Neural progenitor cell (in vitro differentiated cells): ENCODE measurements around the gene TMEM217. TPM values are rescaled to one million over a fixed set of nuclear protein-coding genes. Genes with fewer than 3 reads are reported as not detected.
"Not testable (repeated sequence)": the region's sequence is repeated elsewhere in the genome, so short reads cannot be mapped to it uniquely, and the experiment has no call there.

Source experiments
- DNase-seq: peaks from one replicate; pipeline ENCODE4 v3.0.0-alpha.2; 2016; ENCODE audit warnings: low spot score
- H2AFZ ChIP-seq: fragments of 200-600 bp; sonication (generic); replicated peaks from 2 replicates; pipeline ENCODE4 v1.6.1; 2016; ENCODE audit warnings: antibody characterized with exemption
- H3F3A ChIP-seq: fragments of 200-600 bp; sonication (generic); 2 replicates; pipeline ENCODE4 v1.6.1; 2016; ENCODE audit warnings: antibody characterized with exemption, low read depth
- H3K27ac ChIP-seq: fragments of 200-600 bp; sonication (generic); 2 replicates; pipeline ENCODE4 v1.5.1; 2016; ENCODE audit warnings: mild to moderate bottlenecking
- H3K27me3 ChIP-seq: fragments of 200-600 bp; sonication (generic); 2 replicates; pipeline ENCODE4 v1.6.1; 2016; ENCODE audit warnings: mild to moderate bottlenecking, moderate library complexity
- H3K36me3 ChIP-seq: fragments of 200-600 bp; sonication (generic); 2 replicates; pipeline ENCODE4 v1.5.1; 2016
- H3K4me1 ChIP-seq: fragments of 200-600 bp; sonication (generic); 2 replicates; pipeline ENCODE4 v1.6.1; 2016; ENCODE audit warnings: mixed run types
- H3K4me2 ChIP-seq: fragments of 200-600 bp; sonication (generic); 2 replicates; pipeline ENCODE4 v1.6.1; 2016
- H3K4me3 ChIP-seq: fragments of 200-600 bp; sonication (generic); 2 replicates; pipeline ENCODE4 v1.5.1; 2016
- H3K79me2 ChIP-seq: fragments of 200-600 bp; sonication (generic); 2 replicates; pipeline ENCODE4 v1.6.1; 2016; ENCODE audit warnings: low read depth
- H3K9ac ChIP-seq: fragments of 200-600 bp; sonication (generic); 2 replicates; pipeline ENCODE4 v1.6.1; 2016
- H3K9me3 ChIP-seq: fragments of 200-600 bp; sonication (generic); 2 replicates; pipeline ENCODE4 v1.5.1; 2016; ENCODE audit warnings: low read depth
- H4K20me1 ChIP-seq: fragments of 200-600 bp; sonication (generic); 2 replicates; pipeline ENCODE4 v1.6.1; 2016; ENCODE audit warnings: low read depth
- H3K27ac Mint-ChIP-seq: 3 replicates; pipeline ENCODE4 v1.8.0; 2021; ENCODE audit warnings: mixed read lengths
- H3K27me3 Mint-ChIP-seq: 2 replicates; pipeline ENCODE4 v1.8.0; 2022; ENCODE audit warnings: low read depth, mild to moderate bottlenecking, inconsistent platforms, moderate library complexity, mixed read lengths; ENCODE audit not compliant: insufficient read depth
- H3K36me3 Mint-ChIP-seq: 3 replicates; pipeline ENCODE4 v1.8.0; 2021; ENCODE audit warnings: mixed read lengths
- H3K4me1 Mint-ChIP-seq: 3 replicates; pipeline ENCODE4 v1.8.0; 2021; ENCODE audit warnings: mixed read lengths
- H3K4me3 Mint-ChIP-seq: 3 replicates; pipeline ENCODE4 v1.8.0; 2021; ENCODE audit warnings: mild to moderate bottlenecking, moderate library complexity, mixed read lengths
- H3K9me3 Mint-ChIP-seq: 3 replicates; pipeline ENCODE4 v1.8.0; 2020; ENCODE audit warnings: mixed read lengths
- CTCF ChIP-seq: fragments of 200-600 bp; sonication (generic); IDR thresholded peaks from 2 replicates; pipeline ENCODE4 v1.5.1; 2017; ENCODE audit warnings: antibody characterized with exemption, mild to moderate bottlenecking
- EZH2 ChIP-seq: fragments of 200-600 bp; sonication (generic); IDR thresholded peaks from 2 replicates; pipeline ENCODE4 v1.6.1; 2017; ENCODE audit warnings: antibody characterized with exemption, mild to moderate bottlenecking, moderate library complexity
- EZH2phosphoT487 ChIP-seq: fragments of 200-600 bp; sonication (generic); IDR thresholded peaks from 2 replicates; pipeline ENCODE4 v1.6.1; 2017; ENCODE audit warnings: antibody characterized with exemption
- total RNA-seq: library from RNA; depleted of rRNA; stranded (reverse); fragments of >200 nt; gene quantifications from 2 replicates; pipeline ENCODE4 v1.2.3, GENCODE V29; 2015; ENCODE audit warnings: low replicate concordance

Gene TMEM217
- total RNA-seq, 1 donor from 2014 or later: not detected

DNA sequence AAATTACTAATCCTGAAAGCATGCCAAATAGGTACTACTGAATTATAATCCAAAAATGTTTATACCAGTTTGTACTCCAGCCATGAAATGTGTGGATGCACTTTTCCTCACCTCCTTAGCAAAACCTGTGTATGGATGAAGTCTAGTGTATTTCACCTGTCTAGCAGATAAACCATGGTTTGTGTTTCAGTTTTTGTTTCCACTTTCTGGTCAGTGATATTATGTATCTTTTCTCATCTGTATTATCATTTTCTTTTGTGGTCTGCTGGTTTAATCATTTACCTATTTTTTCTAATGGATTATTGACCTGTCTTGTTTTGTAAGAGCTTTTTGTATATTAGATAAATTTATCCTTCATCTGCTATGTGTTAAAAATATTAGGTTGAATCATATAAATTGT lies 41.0 kb upstream of the TMEM217 start:
- peaks cover 4% of the 10 kb centered on the region for H4K20me1 ChIP-seq
- H3K79me2 ChIP-seq: no peaks in the 10 kb centered on the region
- H3K36me3 ChIP-seq: peaks cover 6% of the 10 kb centered on the region
- Mint-ChIP-seq H3K4me3 (no peak overlapping the region), H3K36me3 (peaks cover 25% of the 10 kb centered on the region), H3K27me3 (no peaks in the 10 kb centered on the region), H3K27ac (no peak overlapping the region), H3K9me3 (peaks cover 2% of the 10 kb centered on the region), H3K4me1 (peaks cover 8% of the 10 kb centered on the region)
- no peaks in the 10 kb centered on the region for H3K4me1 ChIP-seq
- H3K4me2 ChIP-seq: no peak overlapping the region
- no peak for DNase-seq
- H3F3A ChIP-seq: peaks cover 9% of the 10 kb centered on the region
- H3K4me3 ChIP-seq: no peak overlapping the region
- H2AFZ ChIP-seq: no peak overlapping the region
- H3K9me3 ChIP-seq: no peaks in the 10 kb centered on the region
- no peak overlapping the region for H3K9ac ChIP-seq
- TF ChIP-seq CTCF (no peak), EZH2phosphoT487 (no peak)
- no peak overlapping the region for H3K27ac ChIP-seq
- H3K27me3 ChIP-seq: no peaks in the 10 kb centered on the region

DNA sequence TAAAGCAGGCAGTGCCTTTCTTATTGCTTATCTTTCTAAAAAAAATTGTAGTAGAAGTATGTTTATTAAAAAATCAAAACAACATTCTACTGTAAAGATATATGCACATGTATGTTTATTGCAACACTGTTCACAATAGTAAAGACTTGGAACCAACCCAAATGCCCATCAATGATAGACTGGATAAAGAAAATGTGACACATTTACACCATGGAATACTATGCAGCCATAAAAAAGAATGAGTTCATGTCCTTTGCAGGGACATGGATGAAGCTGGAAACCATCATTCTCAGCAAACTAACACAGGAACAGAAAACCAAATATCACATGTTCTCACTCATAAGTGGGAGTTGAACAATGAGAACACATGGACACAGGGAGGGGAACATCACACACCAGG lies 39.7 kb upstream of the TMEM217 start:
- not testable (repeated sequence) for H3K4me3 Mint-ChIP-seq, H3K27ac ChIP-seq, H3K79me2 ChIP-seq, H3K4me1 Mint-ChIP-seq, H3K27me3 ChIP-seq, H3K27me3 Mint-ChIP-seq, H3K4me2 ChIP-seq, DNase-seq, H3K9me3 ChIP-seq, H4K20me1 ChIP-seq, H3K4me1 ChIP-seq, H3K9me3 Mint-ChIP-seq, H3K27ac Mint-ChIP-seq, H2AFZ ChIP-seq, H3K36me3 ChIP-seq, H3F3A ChIP-seq, H3K9ac ChIP-seq, H3K4me3 ChIP-seq
- H3K36me3 Mint-ChIP-seq: peaks cover 34% of the 10 kb centered on the region

- Histone ChIP-seq H3F3A (no peaks in the 10 kb centered on the region), H3K27ac (no peak overlapping the region), H3K9ac (no peak overlapping the region), H3K79me2 (no peaks in the 10 kb centered on the region), H3K27me3 (no peaks in the 10 kb centered on the region), H3K4me3 (no peak overlapping the region), H3K36me3 (peaks cover 6% of the 10 kb centered on the region), H2AFZ (no peak overlapping the region), H3K4me1 (no peaks in the 10 kb centered on the region), H4K20me1 (peaks cover 3% of the 10 kb centered on the region), H3K9me3 (no peaks in the 10 kb centered on the region), H3K4me2 (no peak overlapping the region)
- Mint-ChIP-seq H3K27me3 (peaks cover 8% of the 10 kb centered on the region), H3K27ac (no peak overlapping the region), H3K4me1 (no peaks in the 10 kb centered on the region), H3K4me3 (no peak overlapping the region), H3K36me3 (peaks cover 40% of the 10 kb centered on the region), H3K9me3 (no peaks in the 10 kb centered on the region)
- no peak for DNase-seq
- no peak for TF ChIP-seq EZH2phosphoT487
- no peak for TF ChIP-seq EZH2
- TF ChIP-seq CTCF: no peak
Observed at GRCh38 chr6:37293426-37293825, 35.5 kb upstream of the TMEM217 start.

DNA sequence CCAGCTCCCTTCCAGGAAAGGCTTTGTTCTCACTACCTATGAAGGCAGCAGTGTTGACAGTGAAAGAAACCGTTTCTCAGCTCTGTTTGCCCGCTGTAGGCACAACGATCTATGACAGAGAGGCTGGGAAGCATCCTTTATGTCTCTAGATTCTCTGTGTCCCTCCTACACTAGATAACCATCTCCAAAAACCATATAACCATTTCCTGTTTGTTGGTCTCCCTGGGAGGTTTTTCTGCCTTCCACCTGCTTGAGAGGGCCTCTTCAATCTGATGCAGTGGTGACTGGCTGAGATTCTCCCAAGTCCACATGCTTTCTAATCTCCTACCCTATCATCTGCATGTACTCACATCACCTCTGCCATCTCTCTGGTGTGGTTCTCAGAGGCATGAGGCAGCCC lies 32.0 kb upstream of the TMEM217 start:
- no peaks in the 10 kb centered on the region for H3K9me3 Mint-ChIP-seq
- H3K9ac ChIP-seq: no peak overlapping the region
- no peaks in the 10 kb centered on the region for H3K4me1 Mint-ChIP-seq
- no peak for TF ChIP-seq EZH2phosphoT487
- no peak for TF ChIP-seq CTCF
- TF ChIP-seq EZH2: no peak
- no peak overlapping the region for H3K4me3 Mint-ChIP-seq
- H3K36me3 Mint-ChIP-seq: peaks cover 37% of the 10 kb centered on the region
- no peak overlapping the region for H3K4me3 ChIP-seq
- H3F3A ChIP-seq: no peaks in the 10 kb centered on the region
- H2AFZ ChIP-seq: no peak overlapping the region
- peaks cover 3% of the 10 kb centered on the region for H4K20me1 ChIP-seq
- H3K36me3 ChIP-seq: peaks cover 4% of the 10 kb centered on the region
- H3K79me2 ChIP-seq: no peaks in the 10 kb centered on the region
- no peaks in the 10 kb centered on the region for H3K4me1 ChIP-seq
- no peaks in the 10 kb centered on the region for H3K9me3 ChIP-seq
- H3K27ac ChIP-seq: no peak overlapping the region
- no peak for DNase-seq
- H3K27ac Mint-ChIP-seq: no peak overlapping the region
- peaks cover 8% of the 10 kb centered on the region for H3K27me3 Mint-ChIP-seq
- no peak overlapping the region for H3K4me2 ChIP-seq
- H3K27me3 ChIP-seq: no peaks in the 10 kb centered on the region
